Mesenchymal stem cell (in vitro differentiated cells and primary cell): ENCODE data around the gene C16orf74.

Source experiments
- DNase-seq: peaks from one replicate; pipeline ENCODE4 v3.0.0-alpha.2; 2013
- H2AFZ ChIP-seq: one replicate; pipeline ENCODE4 v1.6.1; 2013; ENCODE audit warnings: low read depth, mild to moderate bottlenecking, control low read depth, inconsistent platforms, low read length, moderate library complexity
- H2AK5ac ChIP-seq: 2 replicates; pipeline ENCODE4 v1.6.1; 2013; ENCODE audit warnings: low read length, moderate library complexity, mild to moderate bottlenecking, inconsistent platforms; ENCODE audit not compliant: severe bottlenecking
- H2BK120ac ChIP-seq: one replicate; pipeline ENCODE4 v1.6.1; 2013; ENCODE audit warnings: low read depth, mild to moderate bottlenecking, inconsistent platforms, low read length, moderate library complexity
- H2BK12ac ChIP-seq, 2 experiments: one replicate each; pipeline ENCODE4 v1.6.1; 2013; ENCODE audit warnings: inconsistent platforms in 2 of 2, low read length in 2 of 2, mild to moderate bottlenecking in 2 of 2, moderate library complexity in 2 of 2, control low read depth in 1 of 2
- H2BK15ac ChIP-seq: one replicate; pipeline ENCODE4 v1.6.1; 2013; ENCODE audit warnings: mild to moderate bottlenecking, low read depth, inconsistent platforms; ENCODE audit not compliant: poor library complexity, severe bottlenecking
- H2BK5ac ChIP-seq: 2 replicates; pipeline ENCODE4 v1.6.1; 2013; ENCODE audit warnings: low read depth, mild to moderate bottlenecking, low read length, control low read depth, inconsistent platforms; ENCODE audit not compliant: poor library complexity, severe bottlenecking
- H3K14ac ChIP-seq, 2 experiments: one replicate each; pipeline ENCODE4 v1.6.1; 2013; ENCODE audit warnings: inconsistent platforms in 2 of 2, low read length in 2 of 2, control low read depth in 1 of 2, mild to moderate bottlenecking in 1 of 2, moderate library complexity in 1 of 2
- H3K18ac ChIP-seq, 2 experiments: one replicate each; pipeline ENCODE4 v1.6.1; 2013; ENCODE audit warnings: inconsistent platforms in 2 of 2, low read length in 2 of 2, control low read depth in 1 of 2, low read depth in 1 of 2, mild to moderate bottlenecking in 1 of 2
- H3K23ac ChIP-seq, 2 experiments: one replicate each; pipeline ENCODE4 v1.6.1; 2013; ENCODE audit warnings: inconsistent platforms in 2 of 2, low read length in 2 of 2, mild to moderate bottlenecking in 2 of 2, moderate library complexity in 2 of 2, control low read depth in 1 of 2
- H3K27ac ChIP-seq: 2 replicates; pipeline ENCODE4 v1.5.1; 2013; ENCODE audit warnings: mild to moderate bottlenecking, moderate library complexity, low read length, control low read depth, inconsistent platforms; ENCODE audit not compliant: poor library complexity, severe bottlenecking
- H3K27me3 ChIP-seq, 2 experiments: 2 replicates each; pipeline versions ENCODE4 v1.6.1 to v1.7.0; 2013; ENCODE audit warnings: low read length in 2 of 2, mild to moderate bottlenecking in 2 of 2, moderate library complexity in 2 of 2, control low read depth in 1 of 2, inconsistent platforms in 1 of 2; ENCODE audit not compliant: control insufficient read depth in 1 of 2, insufficient read depth in 1 of 2
- H3K36me3 ChIP-seq, 2 experiments: 2 replicates each; pipeline versions ENCODE4 v1.6.1 to v1.7.0; 2013; ENCODE audit warnings: low read length in 2 of 2, control low read depth in 1 of 2, inconsistent platforms in 1 of 2, low read depth in 1 of 2, mild to moderate bottlenecking in 1 of 2; ENCODE audit not compliant: insufficient read depth in 2 of 2, control insufficient read depth in 1 of 2
- H3K4ac ChIP-seq, 2 experiments: one replicate each; pipeline ENCODE4 v1.6.1; 2013; ENCODE audit warnings: inconsistent platforms in 2 of 2, low read length in 2 of 2, mild to moderate bottlenecking in 2 of 2, moderate library complexity in 2 of 2, control low read depth in 1 of 2, low read depth in 1 of 2
- H3K4me1 ChIP-seq: 2 replicates; pipeline ENCODE4 v1.6.1; 2013; ENCODE audit warnings: low read depth, low read length, control low read depth; ENCODE audit not compliant: control insufficient read depth, insufficient read depth
- H3K4me2 ChIP-seq: 2 replicates; pipeline ENCODE4 v1.6.1; 2013; ENCODE audit warnings: low read length, mild to moderate bottlenecking, inconsistent platforms; ENCODE audit not compliant: poor library complexity, severe bottlenecking
- H3K4me3 ChIP-seq, 2 experiments: 2 replicates each; pipeline versions ENCODE4 v1.5.1 to v1.7.0; 2013; ENCODE audit warnings: low read length in 2 of 2, mild to moderate bottlenecking in 2 of 2, control low read depth in 1 of 2, low read depth in 1 of 2; ENCODE audit not compliant: insufficient read depth in 1 of 2
- H3K79me1 ChIP-seq: replicated peaks from 2 replicates; pipeline ENCODE4 v1.6.1; 2013; ENCODE audit warnings: mild to moderate bottlenecking, control low read depth, low read length, inconsistent platforms; ENCODE audit not compliant: poor library complexity, severe bottlenecking
- H3K9ac ChIP-seq: 2 replicates; pipeline ENCODE4 v1.7.0; 2013; ENCODE audit warnings: mild to moderate bottlenecking, low read length, moderate library complexity
- H3K9me3 ChIP-seq: 2 replicates; pipeline ENCODE4 v1.7.0; 2013; ENCODE audit warnings: mild to moderate bottlenecking, low read length; ENCODE audit not compliant: control insufficient read depth
- H4K8ac ChIP-seq: one replicate; pipeline ENCODE4 v1.6.1; 2013; ENCODE audit warnings: inconsistent platforms, mild to moderate bottlenecking, low read length, moderate library complexity
- H4K91ac ChIP-seq: one replicate; pipeline ENCODE4 v1.6.1; 2013; ENCODE audit warnings: mild to moderate bottlenecking, low read length, inconsistent platforms
- WGBS: methylation state at CpG from one replicate; pipeline ENCODE4 v1.1.7; 2013; ENCODE audit warnings: mixed read lengths; 5-methylcytosine and 5-hydroxymethylcytosine counted together

Gene C16orf74

DNA sequence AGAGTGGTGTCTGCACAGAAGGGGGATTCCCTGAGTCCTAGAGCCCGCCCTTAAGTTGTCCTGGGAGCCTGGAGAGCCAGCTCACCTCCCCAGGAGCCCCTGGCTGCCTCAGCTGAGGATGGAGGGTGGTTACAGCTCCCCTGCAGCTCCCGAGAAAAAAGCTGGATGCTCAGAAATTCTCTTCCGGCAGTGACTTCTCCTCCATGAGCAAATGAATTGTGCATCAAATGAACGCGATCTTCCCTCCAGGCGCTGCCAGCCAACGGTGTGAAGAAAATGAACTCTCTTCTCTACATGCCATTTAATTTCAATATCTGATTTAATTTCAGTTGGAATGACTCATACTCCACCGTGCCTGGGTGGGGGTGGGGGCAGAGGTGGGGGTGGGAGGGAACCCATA, 14.3 kb upstream of the C16orf74 start:
- no peak overlapping the region for H2BK15ac ChIP-seq
- H3K4me1 ChIP-seq, result peaks cover 16% of the 10 kb centered on the region
- H3K79me1 ChIP-seq, result no peaks in the 10 kb centered on the region
- no peak overlapping the region for H2BK5ac ChIP-seq
- WGBS, result 86% methylated on average over 8 of the region's 8 CpGs
- H2AFZ ChIP-seq, result no peak overlapping the region
- no peak overlapping the region for H2BK120ac ChIP-seq
- no peaks in the 10 kb centered on the region for H3K9me3 ChIP-seq
- no peak overlapping the region for H3K27ac ChIP-seq
- no peak overlapping the region for H2AK5ac ChIP-seq
- H3K14ac ChIP-seq, result no peak overlapping the region
- H3K4me3 ChIP-seq, result no peak overlapping the region
- no peak overlapping the region for H4K91ac ChIP-seq
- no peak overlapping the region for H3K23ac ChIP-seq
- H2BK12ac ChIP-seq, result no peak overlapping the region
- no peak overlapping the region for H3K9ac ChIP-seq
- H3K27me3 ChIP-seq, result peaks cover 18 to 20% of the 10 kb centered on the region in 2 experiments
- no peak overlapping the region for H4K8ac ChIP-seq
- no peak for DNase-seq
- H3K18ac ChIP-seq, result no peak overlapping the region
- no peak overlapping the region for H3K4ac ChIP-seq
- no peak overlapping the region for H3K4me2 ChIP-seq
- no peaks in the 10 kb centered on the region for H3K36me3 ChIP-seq

- H2BK12ac ChIP-seq, result no peak overlapping the region
- H4K91ac ChIP-seq, result no peak overlapping the region
- H3K9me3 ChIP-seq, result no peaks in the 10 kb centered on the region
- no peak overlapping the region for H3K4ac ChIP-seq
- H3K14ac ChIP-seq, result no peak overlapping the region
- H2BK15ac ChIP-seq, result peak overlapping the region; percentile 38
- no peak overlapping the region for H3K4me3 ChIP-seq
- no peak overlapping the region for H2BK120ac ChIP-seq
- no peaks in the 10 kb centered on the region for H3K79me1 ChIP-seq
- no peak overlapping the region for H4K8ac ChIP-seq
- H3K36me3 ChIP-seq, result no peaks in the 10 kb centered on the region
- no peak overlapping the region for H3K23ac ChIP-seq
- H3K27me3 ChIP-seq, result peaks cover 26 to 32% of the 10 kb centered on the region in 2 experiments
- 100% methylated on average over 2 of the region's 2 CpGs for WGBS
- no peak overlapping the region for H2BK5ac ChIP-seq
- DNase-seq, result no peak
- no peak overlapping the region for H2AK5ac ChIP-seq
- no peak overlapping the region for H3K27ac ChIP-seq
- no peak overlapping the region for H3K4me2 ChIP-seq
- peaks cover 18% of the 10 kb centered on the region for H3K4me1 ChIP-seq
- H3K18ac ChIP-seq, result no peak overlapping the region
- no peak overlapping the region for H3K9ac ChIP-seq
- no peak overlapping the region for H2AFZ ChIP-seq
Observed at GRCh38 chr16:85763616-85764015, 12.7 kb upstream of the C16orf74 start.

- no peak overlapping the region for H3K14ac ChIP-seq
- no peak overlapping the region for H2AK5ac ChIP-seq
- no peak overlapping the region for H2BK120ac ChIP-seq
- H3K4me3 ChIP-seq, result no peak overlapping the region
- no peak overlapping the region for H3K9ac ChIP-seq
- H3K18ac ChIP-seq, result no peak overlapping the region
- no peak overlapping the region for H4K91ac ChIP-seq
- H3K79me1 ChIP-seq, result no peaks in the 10 kb centered on the region
- DNase-seq, result no peak
- WGBS, result 90% methylated on average over 11 of the region's 12 CpGs
- no peaks in the 10 kb centered on the region for H3K9me3 ChIP-seq
- H2BK15ac ChIP-seq, result no peak overlapping the region
- H3K4ac ChIP-seq, result no peak overlapping the region
- H4K8ac ChIP-seq, result no peak overlapping the region
- peaks cover 26 to 32% of the 10 kb centered on the region in 2 experiments for H3K27me3 ChIP-seq
- H3K23ac ChIP-seq, result no peak overlapping the region
- H3K4me2 ChIP-seq, result no peak overlapping the region
- H3K36me3 ChIP-seq, result no peaks in the 10 kb centered on the region
- no peak overlapping the region for H2AFZ ChIP-seq
- no peak overlapping the region for H2BK12ac ChIP-seq
- no peak overlapping the region for H3K27ac ChIP-seq
- H2BK5ac ChIP-seq, result no peak overlapping the region
- peaks cover 16% of the 10 kb centered on the region for H3K4me1 ChIP-seq
Observed at GRCh38 chr16:85762970-85763369, 12.1 kb upstream of the C16orf74 start.

- H4K91ac ChIP-seq, result no peak overlapping the region
- H2BK120ac ChIP-seq, result no peak overlapping the region
- no peak overlapping the region for H3K9ac ChIP-seq
- H3K18ac ChIP-seq, result no peak overlapping the region
- H3K14ac ChIP-seq, result no peak overlapping the region
- H3K4me2 ChIP-seq, result no peak overlapping the region
- H3K23ac ChIP-seq, result no peak overlapping the region
- no peaks in the 10 kb centered on the region for H3K9me3 ChIP-seq
- peaks cover 9% of the 10 kb centered on the region for H3K4me1 ChIP-seq
- no peak overlapping the region for H2BK5ac ChIP-seq
- no peak overlapping the region for H2BK12ac ChIP-seq
- no peak overlapping the region for H3K27ac ChIP-seq
- DNase-seq, result no peak
- H3K4ac ChIP-seq, result no peak overlapping the region
- WGBS, result 92% methylated on average over 6 of the region's 6 CpGs
- no peaks in the 10 kb centered on the region for H3K79me1 ChIP-seq
- no peak overlapping the region for H2AK5ac ChIP-seq
- H3K36me3 ChIP-seq, result no peaks in the 10 kb centered on the region
- no peak overlapping the region for H4K8ac ChIP-seq
- H2AFZ ChIP-seq, result no peak overlapping the region
- peaks cover 26 to 32% of the 10 kb centered on the region in 2 experiments for H3K27me3 ChIP-seq
- no peak overlapping the region for H2BK15ac ChIP-seq
- no peak overlapping the region for H3K4me3 ChIP-seq
Observed at GRCh38 chr16:85761861-85762260, 11.0 kb upstream of the C16orf74 start.
